ENCODE measurements around the gene GOLPH3.
"Not testable (repeated sequence)": the region's sequence is repeated elsewhere in the genome, so short reads cannot be mapped to it uniquely, and the experiment has no call there.

GOLPH3 gene

DNA sequence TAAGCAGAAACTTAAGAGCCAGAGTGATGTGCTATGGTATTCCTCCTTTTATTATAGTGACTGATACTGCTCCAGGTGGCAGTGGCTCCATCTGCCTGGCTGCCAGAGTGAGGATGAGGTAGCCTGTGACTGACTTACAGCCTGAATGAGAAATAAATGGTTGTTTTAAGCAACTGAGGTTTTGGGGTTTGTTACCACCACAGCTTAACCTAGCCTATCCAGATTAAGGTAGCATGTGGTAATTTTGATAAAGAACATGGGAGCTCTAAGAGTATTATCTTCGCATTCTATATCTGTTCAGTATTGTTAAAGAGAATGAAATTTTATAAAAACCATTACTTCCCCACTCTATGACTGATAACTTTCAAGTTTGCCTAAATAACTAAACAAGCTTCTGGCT is 39.0 kb downstream of the GOLPH3 start:
- no peak for DNase-seq (ENCODE audit: low read depth)

GRCh38 chr5:32132757-32133156 is 41.4 kb downstream of the GOLPH3 start:
- no peak for DNase-seq (ENCODE audit: low read depth)

DNA sequence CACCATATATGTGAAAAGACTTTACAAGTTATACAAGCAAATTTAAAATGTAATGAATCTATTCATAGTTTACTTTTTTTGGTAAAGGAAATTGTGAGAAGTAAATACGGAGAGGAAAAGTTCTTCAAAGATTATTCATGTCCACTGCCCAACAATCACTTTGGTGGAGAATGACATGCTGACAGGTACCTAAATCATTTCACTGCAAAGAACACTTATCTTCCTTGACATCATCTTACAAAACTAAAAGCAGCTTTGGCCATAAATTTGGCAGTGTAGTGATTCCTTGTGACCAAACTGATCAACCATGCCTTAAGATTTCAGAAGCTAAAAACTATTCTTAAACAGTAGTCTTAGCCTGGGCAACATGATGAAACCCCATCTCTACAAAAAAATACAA is 42.5 kb downstream of the GOLPH3 start:
- DNase-seq (ENCODE audit: low read depth), result no peak

GRCh38 chr5:32130865-32131264 is 43.3 kb downstream of the GOLPH3 start:
- DNase-seq (ENCODE audit: low read depth), result no peak

DNA sequence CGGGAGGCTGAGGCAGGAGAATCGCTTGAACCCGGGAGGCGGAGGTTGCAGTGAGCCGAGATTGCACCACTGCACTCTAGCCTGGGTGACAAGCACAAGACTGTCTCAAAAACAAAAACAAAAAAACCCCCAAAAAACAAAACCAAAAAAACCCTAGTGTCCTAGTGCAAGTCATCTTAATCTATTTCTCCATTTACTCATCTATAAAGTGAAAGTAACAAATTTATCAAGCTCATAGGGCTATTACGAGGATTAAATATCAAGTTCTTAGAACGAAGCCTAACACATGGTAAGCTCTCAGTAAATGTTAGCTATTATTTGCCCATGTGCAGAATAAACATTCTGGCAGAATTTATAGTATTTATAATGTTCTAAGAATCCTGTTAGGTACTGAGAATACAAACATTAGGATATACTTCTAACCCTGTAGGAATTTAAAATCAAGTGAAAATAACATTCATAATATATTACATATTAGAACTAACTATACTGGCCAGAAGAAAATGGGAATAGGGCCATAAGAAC is 45.0 kb downstream of the GOLPH3 start:
- DNase-seq (ENCODE audit: low read depth), result no peak

- DNase-seq (ENCODE audit: low read depth), result no peak
These were observed 46.4 kb downstream of the GOLPH3 start for GRCh38 chr5:32127711-32128110.

DNA sequence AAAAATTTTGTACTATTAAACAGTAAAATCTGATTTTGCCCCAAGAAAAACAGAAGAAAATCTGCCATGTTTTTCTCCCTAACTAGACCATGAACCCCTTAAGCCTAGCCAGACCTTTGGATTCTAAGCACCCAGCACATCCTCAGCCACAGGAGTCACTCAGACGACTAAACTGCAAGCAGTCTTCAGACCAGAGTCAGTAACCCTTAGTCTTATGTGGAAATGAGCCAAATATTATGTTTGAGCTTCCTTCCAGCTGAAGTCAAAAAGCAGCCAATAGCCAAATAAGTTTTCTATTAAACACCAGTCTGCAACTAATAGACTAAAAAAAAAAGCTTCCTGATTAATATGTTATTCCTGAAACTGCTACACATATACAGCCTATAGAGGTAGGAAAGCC is 47.4 kb downstream of the GOLPH3 start:
- DNase-seq (ENCODE audit: low read depth), result no peak

- DNase-seq (ENCODE audit: low read depth), result no peak
These were observed 50.0 kb downstream of the GOLPH3 start for GRCh38 chr5:32123889-32124676.

- DNase-seq (ENCODE audit: low read depth), result no peak
These were observed 50.9 kb downstream of the GOLPH3 start for GRCh38 chr5:32123058-32123805.

GRCh38 chr5:32118922-32119321 is 55.2 kb downstream of the GOLPH3 start:
- DNase-seq (ENCODE audit: low read depth), result not testable (repeated sequence)

DNA sequence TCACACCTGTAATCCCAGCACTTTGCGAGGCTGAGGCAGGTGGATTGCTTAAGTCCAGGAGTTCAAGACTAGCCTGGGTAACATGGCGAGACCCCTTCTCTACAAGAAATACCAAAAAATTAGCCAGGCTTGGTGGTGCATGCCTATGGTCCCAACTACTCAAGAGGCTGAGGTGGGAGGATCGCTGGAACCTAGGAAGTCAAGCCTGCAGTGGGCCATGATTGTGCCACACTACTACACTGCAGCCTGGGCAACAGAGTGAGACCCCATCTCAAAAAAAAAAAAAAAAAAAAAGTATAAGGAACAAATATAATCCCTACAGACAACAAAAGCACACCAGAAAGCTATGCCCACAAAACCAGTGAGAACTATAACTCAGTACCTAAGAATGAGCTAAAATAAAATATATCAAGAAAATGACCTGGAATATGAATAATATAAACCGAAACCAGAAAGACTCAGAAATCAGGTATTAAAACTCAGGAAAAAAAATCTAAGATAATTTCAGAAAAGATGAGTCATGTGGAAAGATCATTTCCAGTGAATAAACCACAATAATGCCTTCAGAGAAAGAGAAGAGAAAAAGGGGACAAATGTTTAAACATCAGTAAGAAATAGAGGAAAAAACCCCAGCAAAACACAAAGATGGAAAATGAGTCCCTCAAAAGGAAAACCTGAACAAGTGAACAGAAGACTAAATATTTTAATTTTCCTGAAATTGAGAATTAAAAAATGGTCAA is 57.4 kb downstream of the GOLPH3 start:
- DNase-seq (ENCODE audit: low read depth), result no peak

- DNase-seq (ENCODE audit: low read depth), result no peak
These were observed 58.1 kb downstream of the GOLPH3 start for GRCh38 chr5:32115985-32116384.

DNA sequence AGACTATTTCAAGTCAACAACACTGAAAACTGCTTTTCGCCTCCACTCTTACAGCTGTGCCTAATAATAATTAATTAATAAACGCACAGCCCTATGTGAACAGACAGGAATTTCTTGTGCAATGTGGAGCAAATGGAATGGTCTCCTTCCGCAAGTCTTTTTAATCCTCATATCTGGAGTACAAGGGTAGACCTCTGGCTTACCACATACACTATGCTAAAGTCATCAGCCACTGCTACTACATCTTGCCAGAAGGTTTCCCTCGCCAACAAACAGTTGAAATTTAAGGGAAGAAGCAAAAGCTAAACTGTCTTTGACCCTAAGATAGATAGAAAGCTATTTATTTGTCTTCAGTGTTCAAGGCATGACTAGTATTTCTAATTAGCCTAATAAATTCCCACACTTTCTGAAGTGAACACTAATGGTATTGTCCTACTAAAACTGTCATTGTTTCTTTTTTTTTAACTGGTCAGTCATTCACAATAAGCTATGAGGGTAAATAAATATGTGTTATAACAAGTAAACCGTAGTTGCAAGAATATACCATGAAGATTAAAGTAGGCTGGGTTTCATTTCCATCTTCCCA is 63.9 kb downstream of the GOLPH3 start:
- DNase-seq (ENCODE audit: low read depth), result no peak

DNA sequence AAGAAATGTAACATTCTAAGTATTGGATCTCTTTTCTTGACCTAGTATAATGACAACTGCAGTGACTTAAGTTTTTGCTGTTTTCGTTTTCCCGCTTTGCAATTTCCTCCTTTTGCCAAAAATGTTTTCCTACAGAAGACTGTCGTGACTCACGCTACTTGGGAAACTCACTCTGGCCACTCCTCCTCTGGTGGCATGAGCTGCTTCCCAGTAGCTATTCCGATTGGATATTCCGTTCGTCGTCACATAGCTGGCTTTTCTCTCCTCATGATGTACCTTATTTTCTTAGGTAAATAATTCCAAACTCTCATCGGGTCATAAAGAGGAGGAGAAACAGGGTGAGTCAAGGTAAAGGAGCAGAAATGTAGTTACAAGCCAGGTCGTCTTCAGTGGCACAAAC is 64.9 kb downstream of the GOLPH3 start:
- no peak for DNase-seq (ENCODE audit: low read depth)

GRCh38 chr5:32108167-32108566 is 66.0 kb downstream of the GOLPH3 start:
- DNase-seq (ENCODE audit: low read depth), result no peak

DNA sequence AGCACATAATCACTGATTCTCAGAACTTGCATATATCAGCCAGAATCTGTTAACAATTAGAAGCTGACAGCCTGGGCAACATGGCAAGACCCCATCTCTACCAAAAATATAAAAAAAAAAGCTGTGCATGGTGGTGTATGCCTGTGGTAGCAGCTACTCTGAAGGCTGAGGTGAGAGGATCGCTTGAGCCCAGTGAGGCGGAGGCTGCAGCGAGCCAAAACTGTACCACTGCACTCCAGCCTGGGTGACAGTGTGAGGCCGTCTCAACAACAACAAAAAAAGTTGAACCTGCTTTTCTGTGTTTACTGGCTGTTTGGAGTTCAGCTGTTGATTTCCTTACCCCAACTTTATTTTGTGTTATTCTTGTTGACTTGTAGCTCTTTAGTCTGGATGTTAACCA is 66.8 kb downstream of the GOLPH3 start:
- no peak for DNase-seq (ENCODE audit: low read depth)

DNA sequence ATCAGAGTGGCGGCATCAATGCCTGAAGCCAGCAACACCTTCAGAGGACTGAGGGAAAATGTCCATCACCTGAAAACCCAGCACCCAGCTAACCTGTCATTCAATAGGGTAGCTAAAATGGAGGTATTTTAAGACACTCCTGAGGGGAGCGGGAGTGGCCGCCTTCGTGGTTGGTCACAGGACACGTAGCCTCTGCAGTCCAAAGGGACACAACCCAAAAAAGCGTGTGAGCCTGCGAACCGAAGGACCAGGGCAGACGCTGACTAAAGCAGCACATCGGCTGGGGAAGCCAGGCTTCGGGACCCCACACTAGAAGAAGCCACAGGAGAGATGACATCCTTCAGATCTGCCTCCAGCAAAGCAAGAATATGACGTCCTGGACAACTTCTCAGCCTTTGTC is 70.6 kb downstream of the GOLPH3 start:
- DNase-seq (ENCODE audit: low read depth), result no peak

- no peak for DNase-seq (ENCODE audit: low read depth)
These were observed 71.7 kb downstream of the GOLPH3 start for GRCh38 chr5:32102254-32102986.

DNA sequence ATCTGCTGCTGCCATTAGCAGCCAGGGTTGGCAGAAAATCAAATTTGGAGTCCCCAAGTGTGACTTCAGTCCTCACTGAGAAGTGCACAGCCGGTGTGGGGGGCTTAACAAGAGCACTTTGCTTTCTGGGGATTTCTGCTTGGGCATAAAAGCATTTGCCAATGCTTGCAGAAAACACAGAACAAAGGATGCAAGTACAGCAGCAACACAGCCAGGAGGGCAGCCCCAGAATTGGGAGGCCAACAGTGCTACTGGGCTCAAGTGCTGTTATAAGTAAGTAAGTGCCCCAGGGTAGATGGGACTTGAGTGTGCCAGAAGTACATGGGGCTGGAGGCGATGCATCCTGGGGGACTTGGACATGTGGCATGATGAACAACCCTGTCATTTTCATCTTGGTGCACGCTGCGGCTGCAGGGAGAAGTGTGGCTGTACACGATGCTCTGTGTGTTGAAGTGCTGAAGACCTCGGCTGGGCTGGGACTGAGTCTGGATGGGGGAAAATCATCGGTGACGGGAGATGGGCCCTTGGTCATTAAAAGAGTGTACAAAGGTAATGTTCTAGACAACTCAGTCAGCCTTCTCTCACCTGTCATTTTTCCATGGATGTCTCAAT is 73.3 kb downstream of the GOLPH3 start:
- DNase-seq (ENCODE audit: low read depth), result no peak

- DNase-seq (ENCODE audit: low read depth), result no peak
These were observed 73.9 kb downstream of the GOLPH3 start for GRCh38 chr5:32100230-32100629.

- DNase-seq (ENCODE audit: low read depth), result no peak
These were observed 74.6 kb downstream of the GOLPH3 start for GRCh38 chr5:32099486-32100035.

All from non-pigmented ciliary epithelial cell (primary cell).